Activated CD4-positive, alpha-beta T cell treated with anti-CD3 and anti-CD28 coated beads for 24 hours (primary cell): ENCODE data around the gene MGRN1.

Experiments
- DNase-seq, 2 donors: peaks; one replicate each; pipeline ENCODE4 v3.0.0-alpha.2; 2020; ENCODE audit warnings: low read depth in 2 of 2

The MGRN1 gene

GRCh38 chr16:4624015-4624826 is at the start of gene MGRN1:
MGRN1 (plus strand) TSS chr16:4624826; CDS start chr16:4624961, 135 bp downstream.
- DNase-seq = peak; percentile 87 to 89

- no peak for DNase-seq
Measured at GRCh38 chr16:4574919-4575705, 49.5 kb upstream of the MGRN1 start.

- DNase-seq = no peak
Measured at GRCh38 chr16:4576008-4576407, 48.6 kb upstream of the MGRN1 start.

- no peak for DNase-seq
Measured at GRCh38 chr16:4578961-4579530, 45.6 kb upstream of the MGRN1 start.

GRCh38 chr16:4580250-4580649 is 44.4 kb upstream of the MGRN1 start:
- DNase-seq = no peak

GRCh38 chr16:4583906-4584305 is 40.7 kb upstream of the MGRN1 start:
- no peak for DNase-seq

- DNase-seq = no peak
Measured at GRCh38 chr16:4586291-4586690, 38.3 kb upstream of the MGRN1 start.

GRCh38 chr16:4588386-4588785 is 36.2 kb upstream of the MGRN1 start:
- no peak for DNase-seq

- DNase-seq = no peak
Measured at GRCh38 chr16:4588961-4589360, 35.7 kb upstream of the MGRN1 start.

- no peak for DNase-seq
Measured at GRCh38 chr16:4591191-4591590, 33.4 kb upstream of the MGRN1 start.

- no peak for DNase-seq
Measured at GRCh38 chr16:4591706-4592470, 32.7 kb upstream of the MGRN1 start.

- no peak for DNase-seq
Measured at GRCh38 chr16:4593086-4593485, 31.5 kb upstream of the MGRN1 start.

- no peak for DNase-seq
Measured at GRCh38 chr16:4594433-4595410, 29.9 kb upstream of the MGRN1 start.

GRCh38 chr16:4597174-4597573 is 27.5 kb upstream of the MGRN1 start:
- no peak for DNase-seq

GRCh38 chr16:4599037-4599436 is 25.6 kb upstream of the MGRN1 start:
- no peak for DNase-seq

GRCh38 chr16:4599545-4599944 is 25.1 kb upstream of the MGRN1 start:
- DNase-seq = no peak

GRCh38 chr16:4601036-4601863 is 23.4 kb upstream of the MGRN1 start:
- no peak for DNase-seq

- DNase-seq = no peak
Measured at GRCh38 chr16:4601864-4602186, 22.8 kb upstream of the MGRN1 start.

GRCh38 chr16:4602331-4602730 is 22.3 kb upstream of the MGRN1 start:
- DNase-seq = no peak

GRCh38 chr16:4603624-4604170 is 20.9 kb upstream of the MGRN1 start:
- DNase-seq = no peak
